Islet precursor cell (in vitro differentiated cells): Measurements from ENCODE around the gene TPMT.
A peak's percentile ranks its signal among the peaks of the same experiment; 100 is the strongest.
"Not testable (repeated sequence)": the region's sequence is repeated elsewhere in the genome, so short reads cannot be mapped to it uniquely, and the experiment has no call there.

Experiments
- DNase-seq: peaks from one replicate; pipeline ENCODE4 v3.0.0-alpha.2; 2018

Gene TPMT

DNA sequence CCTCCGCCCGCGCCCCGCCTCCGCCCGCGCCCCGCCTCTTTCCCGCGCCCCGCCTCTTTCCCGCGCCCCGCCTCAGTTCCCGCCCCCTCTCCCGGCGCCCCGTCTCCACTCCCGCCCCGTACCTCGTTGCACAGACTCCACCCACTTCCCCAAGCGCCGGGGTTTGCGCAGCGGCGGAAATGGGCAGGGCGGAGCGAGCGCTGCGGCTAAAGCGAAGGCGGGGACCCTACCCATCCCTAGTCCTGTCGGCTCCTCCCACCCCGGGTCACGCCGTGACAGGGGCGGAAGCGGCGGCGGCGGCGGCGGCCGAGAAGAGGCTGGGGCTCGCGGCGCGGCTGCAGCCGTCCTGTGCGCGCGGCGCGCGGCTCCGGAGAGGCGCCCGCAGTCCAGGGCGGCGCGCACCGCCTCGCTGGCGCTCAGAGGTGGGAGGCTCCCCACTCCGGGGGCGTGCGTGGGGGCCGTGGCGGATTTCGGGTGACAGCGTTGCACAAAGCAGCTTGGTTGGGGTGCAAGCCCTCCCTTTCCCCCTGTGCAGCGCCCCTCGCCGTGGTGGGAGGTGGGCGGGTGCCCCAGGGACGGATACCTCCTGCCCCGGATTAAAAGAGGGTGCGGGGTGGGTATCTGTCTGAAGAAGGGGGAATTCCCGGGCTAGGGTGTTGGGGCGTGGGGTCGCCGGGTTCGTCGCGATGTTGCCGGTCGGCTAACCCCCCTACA is 430 bp upstream of the TPMT start, which contains the start of gene KDM1B:
TSS of gene KDM1B (plus strand) at position 273 of the 714 bp plus-strand sequence. CDS start 4,474 bp downstream, outside the sequence.
- peak; percentile 99 for DNase-seq

DNA sequence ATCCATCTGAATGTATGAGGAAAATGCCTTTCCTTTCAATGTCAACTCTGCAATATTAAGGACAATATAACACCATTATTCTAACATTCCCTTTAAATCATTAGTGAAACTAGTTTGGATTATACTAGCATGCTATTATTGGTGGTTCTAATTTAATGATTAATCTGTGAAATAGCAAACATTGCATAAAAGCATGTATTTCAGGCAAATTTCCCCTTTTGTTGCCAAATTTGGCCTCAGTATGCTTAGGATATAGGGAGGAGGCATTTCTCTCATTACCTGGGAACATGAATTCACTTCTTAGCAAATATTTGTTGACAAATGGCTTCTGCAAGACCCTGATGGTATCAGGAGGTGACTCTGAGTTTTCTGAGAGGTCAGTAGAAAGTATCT is 1.6 kb downstream of the TPMT start:
- DNase-seq, result no peak

DNA sequence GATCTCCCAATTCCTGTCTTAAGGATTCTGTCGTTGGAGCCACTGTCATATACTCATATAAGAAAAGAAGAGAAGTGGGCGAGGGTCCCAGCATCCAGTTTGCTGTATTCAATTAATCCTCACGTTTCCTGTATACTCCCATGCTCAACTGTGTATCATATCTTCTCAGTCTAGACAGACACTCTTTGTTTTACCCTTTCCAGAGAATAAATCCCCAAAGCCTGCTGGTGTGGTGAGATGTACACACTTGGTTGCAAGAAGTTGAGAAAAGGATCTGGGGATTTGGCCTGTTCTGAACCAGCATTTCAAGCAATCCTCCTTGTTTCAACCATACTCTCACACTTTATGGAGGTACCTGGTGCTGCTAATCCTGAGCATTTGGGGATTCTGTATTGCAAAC is 3.1 kb downstream of the TPMT start:
- DNase-seq, result no peak

DNA sequence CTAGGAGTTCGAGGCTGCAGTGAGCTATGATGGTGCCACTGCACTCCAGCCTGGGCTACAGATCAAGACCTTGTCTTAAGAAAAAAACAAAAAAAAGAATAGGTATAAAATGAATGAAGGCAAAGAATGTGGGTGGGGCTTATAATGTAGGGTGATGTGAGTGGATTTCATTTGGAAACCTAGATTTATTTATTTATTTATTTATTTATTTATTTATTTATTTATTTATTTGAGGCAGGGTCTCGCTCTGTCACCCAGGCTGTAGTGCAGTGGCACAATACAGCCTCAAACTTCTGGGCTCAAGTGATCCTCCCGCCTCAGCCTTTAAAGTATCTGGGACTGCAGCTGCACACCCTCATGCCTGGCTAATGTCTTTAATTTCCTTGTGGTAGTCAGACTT is 3.5 kb downstream of the TPMT start:
- DNase-seq, result not testable (repeated sequence)

DNA sequence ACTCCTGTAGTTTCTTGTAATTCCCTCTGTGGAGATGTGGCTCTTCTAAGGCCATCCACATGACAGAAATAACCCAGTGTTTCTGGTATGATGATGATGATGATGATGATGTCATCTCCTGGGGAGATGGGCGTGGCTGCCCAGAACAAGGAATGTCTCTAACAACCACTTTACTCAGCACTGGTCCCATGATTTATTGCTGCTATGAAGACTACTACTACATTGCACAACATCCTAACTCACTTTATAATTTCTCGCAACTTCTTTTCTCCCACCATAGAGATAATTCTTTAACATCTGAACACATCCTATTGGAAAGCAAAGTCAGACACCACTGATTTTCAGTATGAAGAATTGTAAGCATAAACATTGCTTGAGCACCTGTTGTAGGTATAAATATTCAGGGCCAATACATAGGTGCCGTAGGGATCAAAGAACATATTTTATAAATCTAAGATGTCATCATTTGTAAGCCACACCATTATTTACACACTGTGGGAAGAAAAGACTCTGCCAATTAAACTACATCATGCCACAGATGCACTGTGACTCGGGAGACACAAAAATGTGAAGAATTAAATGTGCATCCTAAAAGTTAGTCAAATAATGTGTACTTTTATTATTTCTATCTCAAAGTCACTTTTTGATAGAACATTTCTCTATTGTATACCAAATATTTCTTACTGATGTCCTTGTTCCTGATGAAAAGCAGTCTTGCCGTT is 6.4 kb downstream of the TPMT start:
- DNase-seq, result peak; percentile 60

DNA sequence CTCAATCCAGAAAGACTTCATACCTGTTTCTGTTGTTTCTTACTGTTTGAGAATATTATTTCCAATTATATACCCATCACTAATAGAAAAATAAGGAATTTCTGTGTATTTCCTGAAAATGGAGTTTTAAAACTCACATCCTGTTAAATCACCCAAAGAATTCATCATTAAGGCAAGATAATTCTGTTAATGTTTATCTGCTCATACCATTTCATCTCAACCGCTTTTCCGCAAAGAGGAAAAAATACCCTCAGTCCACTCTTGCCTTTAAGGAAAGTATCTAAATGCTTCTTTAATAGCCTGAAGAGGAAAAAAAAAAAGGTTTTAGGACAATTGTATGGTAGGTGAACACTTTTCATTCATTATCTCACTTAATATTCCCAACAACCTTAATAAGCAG is 7.3 kb downstream of the TPMT start:
- DNase-seq, result no peak

DNA sequence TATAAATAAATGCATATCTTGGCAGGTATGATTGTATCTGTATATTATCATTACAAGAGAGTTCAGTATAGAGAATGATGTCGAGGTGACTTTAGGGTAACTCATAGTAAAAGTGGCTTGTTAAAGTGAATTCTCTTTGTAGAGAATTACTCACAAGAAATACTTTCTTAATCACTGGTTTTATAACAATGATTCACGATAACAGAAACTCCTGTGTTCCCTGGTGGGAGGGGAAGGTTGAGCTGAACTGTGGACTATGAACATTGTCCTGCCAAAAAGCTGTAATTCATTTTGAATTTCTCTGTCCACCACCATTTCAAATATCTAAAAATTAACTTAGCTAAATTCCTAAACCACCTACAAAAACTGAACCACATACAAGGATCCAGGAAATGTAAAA is 7.7 kb downstream of the TPMT start:
- no peak for DNase-seq

DNA sequence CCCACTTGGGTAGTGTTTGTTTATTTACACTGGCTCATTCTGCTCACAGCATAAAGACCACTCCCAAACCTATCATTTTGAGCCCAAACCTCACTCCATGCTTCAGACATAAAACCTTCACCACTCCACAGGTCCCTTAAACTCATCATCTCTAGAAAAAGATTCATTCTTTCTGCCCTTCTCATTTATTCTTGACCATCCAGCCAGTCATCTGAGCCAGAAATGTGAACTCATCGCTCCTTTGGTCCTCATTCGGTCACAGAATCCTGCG is 12.4 kb downstream of the TPMT start:
- DNase-seq, result no peak

DNA sequence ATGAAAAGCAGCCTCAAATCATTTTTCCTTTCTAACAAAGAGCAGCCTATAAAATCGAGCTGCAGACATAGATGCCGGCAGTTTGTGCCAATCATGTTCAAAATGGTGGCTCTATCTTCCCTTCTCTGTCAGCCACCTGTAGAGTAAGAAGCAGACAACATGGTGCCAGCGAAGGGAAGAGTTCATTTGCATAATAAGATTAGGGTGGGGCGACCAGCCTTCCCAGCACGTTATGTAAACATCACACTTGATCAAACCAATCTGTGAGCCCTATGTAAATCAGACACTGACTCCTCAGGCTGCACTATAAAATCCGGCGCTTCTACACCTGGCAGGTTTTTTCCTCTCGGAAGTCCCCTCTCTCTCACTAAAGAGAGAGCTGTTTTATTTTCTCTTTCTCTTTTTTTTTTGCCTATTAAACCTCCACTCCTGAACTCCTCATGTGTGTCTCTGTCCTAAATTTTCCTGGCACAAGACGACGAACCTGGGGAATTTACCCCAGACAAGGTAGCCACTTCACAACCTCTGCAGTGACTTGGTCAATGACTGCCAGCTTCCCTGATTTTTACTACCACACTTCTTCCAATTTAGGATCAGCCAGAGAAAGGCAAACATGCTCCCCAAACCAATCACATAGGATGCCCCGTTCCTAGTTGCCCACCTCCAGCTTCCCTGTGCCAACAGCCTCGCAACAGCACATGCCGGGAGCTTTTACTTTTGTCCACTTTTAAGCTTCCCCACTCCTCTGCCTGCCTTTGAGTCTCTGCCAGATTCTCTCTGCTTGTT is 12.9 kb downstream of the TPMT start:
- no peak for DNase-seq

DNA sequence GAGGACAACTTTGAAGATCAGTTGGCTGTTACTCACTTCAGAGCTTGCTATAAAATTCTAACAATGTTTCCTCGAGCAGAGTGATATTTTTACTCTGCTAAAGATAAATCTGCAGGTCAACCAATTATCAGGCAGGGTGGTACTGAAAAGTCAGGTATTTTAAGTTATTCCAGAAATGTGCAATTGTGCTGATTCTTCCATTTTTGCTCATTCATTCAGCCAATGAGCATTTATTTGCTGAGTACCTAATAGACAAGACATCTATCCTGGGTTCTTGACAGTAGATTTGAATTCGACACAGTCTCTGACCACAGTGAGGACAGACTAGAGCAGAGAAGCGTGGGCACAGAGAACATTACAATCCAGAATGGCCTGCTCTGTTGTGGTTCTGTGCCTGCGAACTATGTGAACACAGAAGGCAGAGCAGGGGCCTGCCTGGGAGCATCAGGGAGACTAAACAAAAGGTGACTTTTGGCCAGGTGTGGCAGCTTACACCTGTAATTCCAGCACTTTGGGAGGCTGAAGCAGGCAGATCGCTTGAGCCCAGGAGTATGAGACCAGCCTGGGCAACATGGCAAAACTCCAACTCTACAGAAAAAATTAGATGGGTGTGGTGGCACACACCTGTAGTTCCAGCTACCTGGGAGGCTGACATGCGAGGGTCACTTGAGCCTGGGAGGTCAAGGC is 14.8 kb downstream of the TPMT start:
- DNase-seq, result no peak

DNA sequence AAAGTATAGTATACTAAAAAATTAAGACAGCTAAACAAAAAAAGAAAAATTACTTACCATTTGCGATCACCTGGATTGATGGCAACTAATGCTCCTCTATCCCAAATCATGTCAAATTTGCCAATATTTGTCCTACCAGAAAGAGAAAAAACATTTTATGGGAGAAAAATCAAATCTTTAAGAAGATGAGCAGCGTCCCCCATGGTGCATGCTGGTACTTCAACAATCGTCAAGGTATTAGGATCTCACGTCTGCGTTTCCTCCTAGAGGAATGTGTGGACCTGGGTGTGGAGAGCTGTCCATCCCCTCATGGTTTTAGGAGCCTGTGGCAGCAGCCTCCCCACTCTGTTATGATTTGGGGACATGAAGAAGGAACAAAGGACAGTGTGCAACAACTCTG is 16.0 kb downstream of the TPMT start:
- DNase-seq, result no peak

DNA sequence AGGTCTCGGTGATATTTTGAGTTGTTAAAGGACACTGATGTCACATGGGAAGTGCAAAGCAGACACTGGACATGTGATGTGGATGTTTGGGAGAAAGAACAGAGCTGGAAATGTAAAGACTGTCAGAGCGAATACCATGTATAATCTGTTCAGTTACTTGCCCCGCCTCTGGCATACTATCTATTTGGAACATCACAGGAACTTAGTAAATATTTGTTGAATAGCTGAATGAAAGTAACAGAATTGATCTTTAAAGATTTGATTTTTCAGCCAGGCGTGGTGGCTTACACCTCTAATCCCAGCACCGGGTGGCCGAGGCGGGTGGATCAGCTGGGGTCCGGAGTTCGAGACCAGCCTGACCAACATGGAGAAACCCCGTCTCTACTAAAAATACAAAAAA is 18.6 kb downstream of the TPMT start:
- DNase-seq, result no peak

DNA sequence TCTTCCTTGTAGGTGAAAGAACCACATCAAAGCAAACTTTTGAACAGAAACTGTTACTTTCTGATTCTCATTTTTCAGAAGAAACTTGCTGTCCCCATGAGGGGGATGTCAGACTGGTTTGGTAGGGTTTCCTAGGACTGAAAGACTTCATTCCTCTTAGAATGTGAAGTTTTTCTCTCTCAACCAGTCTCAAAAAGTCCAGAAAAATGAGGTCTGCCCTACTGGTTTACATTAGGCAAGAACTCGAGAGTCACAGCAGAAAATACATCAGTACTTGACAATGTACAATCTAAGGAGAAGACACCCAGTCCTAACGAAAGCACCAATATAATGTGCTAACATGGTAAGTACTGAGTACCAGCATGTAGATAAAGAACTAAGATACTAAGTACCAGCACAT is 19.7 kb downstream of the TPMT start:
- no peak for DNase-seq

DNA sequence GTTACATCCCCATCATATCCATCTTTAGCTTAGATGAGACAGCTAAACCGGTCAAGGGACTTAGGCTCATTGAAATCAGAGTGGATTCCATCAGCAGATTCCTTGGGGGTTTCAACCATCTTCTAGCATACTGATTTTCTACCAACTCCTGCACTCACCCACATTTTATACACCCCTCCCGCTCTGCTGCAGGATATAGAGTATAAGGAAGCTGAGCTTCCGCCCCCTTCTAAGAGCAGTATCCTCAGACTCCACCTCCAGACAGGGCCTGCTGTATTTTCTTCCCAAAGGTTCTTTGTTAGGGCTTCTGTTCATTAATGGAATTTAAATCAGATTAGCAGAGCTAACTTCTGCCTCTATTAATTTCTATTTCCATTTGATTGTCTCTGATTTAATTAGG is 22.5 kb downstream of the TPMT start:
- no peak for DNase-seq

DNA sequence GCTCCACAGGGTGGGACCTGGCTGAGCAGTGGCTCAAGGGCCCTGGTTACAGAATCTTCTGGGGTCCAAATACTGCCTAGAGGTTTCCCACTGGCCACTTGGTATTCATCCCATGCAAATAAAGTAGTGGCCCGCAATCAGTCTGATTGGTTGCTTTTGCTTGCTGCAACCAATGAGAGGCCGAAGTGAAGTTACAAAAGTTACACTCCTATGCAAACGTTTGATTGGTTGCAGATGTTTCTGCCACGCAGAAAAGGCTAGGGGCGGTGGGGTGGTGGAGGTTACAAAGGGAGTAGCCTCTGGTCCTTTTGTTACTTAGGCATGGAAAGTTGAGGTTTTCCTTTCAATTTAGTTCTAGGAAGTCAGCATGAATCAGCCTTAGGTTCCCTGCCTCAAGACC is 28.8 kb downstream of the TPMT start:
- DNase-seq, result no peak

DNA sequence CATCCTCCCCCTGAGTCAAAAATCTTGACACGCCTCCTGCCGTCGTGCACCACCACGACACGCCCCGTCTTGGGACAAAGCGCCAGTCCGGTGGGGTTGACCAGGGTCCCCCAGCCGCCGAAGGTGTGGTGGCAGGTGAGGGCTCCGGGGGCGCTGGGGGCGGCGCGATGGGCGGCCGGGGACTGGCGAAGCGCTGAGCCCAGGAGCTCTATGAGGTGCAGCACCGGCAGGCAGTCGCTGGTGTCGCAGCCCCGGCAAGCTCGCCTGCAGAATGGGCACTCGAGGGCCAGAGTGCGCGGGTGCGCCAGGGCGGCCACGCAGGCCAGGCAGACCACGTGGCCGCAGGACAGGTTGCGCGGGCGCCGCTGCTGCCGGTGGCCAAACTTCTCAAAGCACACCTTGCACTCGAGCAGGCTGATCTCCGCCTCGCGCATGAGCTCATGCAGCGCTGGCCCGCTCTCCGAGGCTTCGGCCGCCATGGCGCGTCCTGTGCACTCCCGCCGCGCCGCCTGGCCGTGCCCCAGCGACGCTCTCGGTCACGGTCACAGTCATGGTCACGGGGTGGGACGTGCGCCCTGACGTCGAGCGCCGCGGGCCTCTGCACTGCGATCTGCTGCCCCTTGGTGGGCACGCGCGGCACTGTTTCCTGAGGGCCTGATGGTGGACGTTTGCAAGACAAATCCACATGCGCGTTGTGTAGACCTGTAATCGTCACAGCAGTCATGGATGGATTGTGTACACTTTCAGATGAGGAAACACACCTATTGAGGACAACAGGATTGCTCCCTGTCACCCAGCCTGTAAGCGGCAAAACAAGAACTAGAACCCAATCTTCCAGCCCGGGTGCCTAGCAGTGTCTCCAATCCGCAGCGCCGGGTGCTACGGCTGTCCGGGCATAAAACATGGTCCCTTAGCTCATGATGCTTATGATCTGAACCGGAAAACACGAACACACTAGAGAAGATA is 32.5 kb downstream of the TPMT start, which contains the start of gene NHLRC1:
TSS of gene NHLRC1 (minus strand) at position 550 of the 966 bp plus-strand sequence. CDS start at position 479, 71 bp downstream.
- DNase-seq, result peak; percentile 89

DNA sequence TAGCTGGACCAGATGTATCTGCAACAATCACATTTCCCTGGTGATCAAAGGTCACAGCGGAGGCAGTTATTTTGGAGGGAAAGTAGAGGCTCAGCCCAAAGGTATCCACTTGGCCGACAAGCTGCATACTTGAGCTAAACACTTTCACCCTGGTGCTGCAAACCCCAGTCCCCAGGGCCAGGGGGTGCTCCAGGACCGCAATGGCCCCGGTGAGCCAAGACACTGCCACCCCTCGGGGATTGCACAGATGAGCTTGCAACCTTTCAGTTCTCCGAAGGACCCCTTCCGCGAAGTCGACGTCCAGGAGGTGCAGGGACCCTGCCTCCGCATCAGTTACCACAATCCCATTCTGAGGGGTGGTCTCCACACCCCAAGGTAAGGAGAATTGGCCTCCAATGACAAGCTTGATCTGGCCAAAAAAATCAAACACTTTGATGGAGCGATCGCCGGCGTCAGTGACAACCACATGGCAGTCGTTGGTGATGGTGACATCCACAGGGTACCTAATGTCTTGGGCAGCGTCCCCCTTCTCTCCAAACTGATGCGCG is 33.2 kb downstream of the TPMT start:
- DNase-seq, result no peak

DNA sequence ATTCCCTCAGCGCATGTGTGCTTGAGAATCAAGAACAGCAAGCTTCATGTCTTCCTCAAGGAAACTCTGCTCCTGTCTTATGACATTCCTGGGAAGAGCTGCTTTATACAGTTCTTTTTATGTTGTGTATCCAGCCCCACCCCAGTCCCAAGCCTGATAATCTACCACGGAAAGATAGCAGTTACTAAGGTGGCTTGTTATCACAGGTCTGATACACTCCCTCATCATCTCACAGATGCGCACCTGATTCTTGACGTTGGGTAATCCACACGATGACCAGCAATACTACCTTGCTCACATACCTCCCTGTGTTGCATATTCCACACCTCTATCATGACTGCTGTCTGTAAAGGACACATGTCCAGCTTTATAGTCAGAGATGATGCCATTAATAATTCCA is 35.6 kb downstream of the TPMT start:
- DNase-seq, result no peak

DNA sequence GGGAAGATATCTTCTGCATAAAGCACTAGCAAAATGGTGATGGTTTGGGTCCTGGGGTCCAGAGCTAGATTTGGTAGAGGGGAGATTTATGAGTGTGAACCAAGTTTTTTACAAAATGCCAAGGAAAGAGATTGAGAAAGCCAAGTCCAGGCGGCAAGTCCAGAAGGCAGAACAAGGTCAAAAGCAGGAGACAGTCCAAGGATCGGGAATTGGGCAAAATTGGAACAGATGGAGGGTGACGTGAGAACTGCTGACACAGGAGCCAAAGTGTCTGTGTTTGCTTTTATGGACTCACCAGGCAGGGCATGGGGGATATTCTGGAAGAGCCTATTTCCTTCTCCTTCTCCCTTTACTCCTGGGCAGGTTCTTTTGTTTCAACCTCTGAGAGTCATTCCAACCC is 36.5 kb downstream of the TPMT start:
- DNase-seq, result no peak

DNA sequence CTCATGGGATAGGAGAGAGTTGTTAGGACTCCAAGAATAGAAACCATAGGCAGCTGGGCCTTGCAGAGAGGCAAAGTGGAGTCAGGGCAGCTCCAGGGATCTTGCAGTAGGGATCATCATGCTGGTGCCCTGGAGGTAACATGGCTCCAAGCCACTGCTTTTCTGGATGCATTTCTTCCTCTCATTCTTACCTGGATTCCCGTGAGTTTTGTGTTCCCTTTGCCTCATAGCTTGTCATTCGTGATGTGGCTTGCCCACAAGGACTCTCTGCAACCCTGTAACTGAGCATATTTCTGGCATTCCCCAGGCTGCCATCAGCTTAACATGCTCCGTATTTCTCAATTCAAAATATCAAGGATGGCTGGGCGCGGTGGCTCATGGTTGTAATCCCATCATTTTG is 37.7 kb downstream of the TPMT start:
- no peak for DNase-seq

DNA sequence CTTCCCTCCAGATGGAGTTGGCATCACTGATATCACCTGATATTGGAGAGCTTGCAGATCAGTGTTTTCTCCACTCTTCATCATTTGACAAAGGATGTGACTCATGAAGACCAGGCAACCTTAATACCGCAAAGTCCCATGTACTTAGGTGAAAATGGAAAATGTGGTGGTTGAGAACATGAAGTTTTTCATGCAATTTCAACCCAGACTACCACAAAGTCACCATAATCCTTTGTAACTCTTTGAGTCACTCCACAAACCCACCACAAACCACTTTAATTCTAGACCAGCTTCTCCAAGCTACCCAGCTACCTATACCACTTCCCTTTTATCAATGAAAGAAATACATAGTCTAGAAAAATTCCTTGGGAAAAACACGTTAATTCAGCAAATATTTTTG is 39.5 kb downstream of the TPMT start:
- DNase-seq, result no peak

DNA sequence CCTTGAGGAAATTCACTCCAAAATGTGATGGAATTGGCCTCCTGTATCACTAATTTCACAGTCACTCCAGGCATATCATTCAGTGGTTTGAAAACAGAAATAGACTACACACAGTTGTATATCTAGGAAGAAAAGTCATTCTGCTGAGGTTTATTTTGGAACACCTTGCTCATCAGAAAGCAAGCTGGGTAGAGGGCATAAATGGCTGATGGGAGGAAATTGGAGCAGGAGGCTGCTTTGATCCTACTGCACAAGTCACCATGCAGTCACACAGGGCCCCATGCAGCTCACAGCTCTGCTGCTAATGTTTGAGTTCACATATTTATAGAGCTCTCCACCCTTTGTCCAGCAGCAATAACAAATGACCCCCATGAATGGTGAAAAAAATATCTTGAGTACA is 44.7 kb downstream of the TPMT start:
- DNase-seq, result no peak
